H9 (cell line): ENCODE results near the gene NCAM2. TPM values are rescaled to one million over a fixed set of nuclear protein-coding genes. Genes with fewer than 3 reads are reported as not detected.

Experiments used
- DNase-seq: peaks from one replicate; pipeline ENCODE4 v3.0.0-alpha.2; 2017
- H2AFZ ChIP-seq: one replicate; pipeline ENCODE4 v1.6.1; 2013; ENCODE audit warnings: mild to moderate bottlenecking, low read length, control low read depth, moderate library complexity
- H2AK5ac ChIP-seq: 2 replicates; pipeline ENCODE4 v1.6.1; 2013; ENCODE audit warnings: low read length, control low read depth, mixed read lengths; ENCODE audit not compliant: insufficient read length
- H2BK120ac ChIP-seq: one replicate; pipeline ENCODE4 v1.6.1; 2013; ENCODE audit warnings: low read depth, mild to moderate bottlenecking, low read length, control low read depth, inconsistent platforms; ENCODE audit not compliant: poor library complexity, severe bottlenecking
- H2BK12ac ChIP-seq: 2 replicates; pipeline ENCODE4 v1.6.1; 2013; ENCODE audit warnings: low read length, control low read depth, mixed read lengths, low read depth; ENCODE audit not compliant: insufficient read length
- H2BK15ac ChIP-seq: 2 replicates; pipeline ENCODE4 v1.6.1; 2013; ENCODE audit warnings: low read depth, low read length, control low read depth
- H2BK20ac ChIP-seq: one replicate; pipeline ENCODE4 v1.6.1; 2013; ENCODE audit warnings: low read depth, mild to moderate bottlenecking, low read length, control low read depth, inconsistent platforms; ENCODE audit not compliant: poor library complexity, severe bottlenecking
- H2BK5ac ChIP-seq: 2 replicates; pipeline ENCODE4 v1.6.1; 2013; ENCODE audit warnings: low read length, control low read depth, mixed read lengths; ENCODE audit not compliant: insufficient read length
- H3K14ac ChIP-seq: 2 replicates; pipeline ENCODE4 v1.6.1; 2013; ENCODE audit warnings: low read length, control low read depth; ENCODE audit not compliant: insufficient read depth
- H3K18ac ChIP-seq: 2 replicates; pipeline ENCODE4 v1.6.1; 2013; ENCODE audit warnings: low read depth, mild to moderate bottlenecking, mixed read lengths, low read length, control low read depth; ENCODE audit not compliant: insufficient read length
- H3K23ac ChIP-seq: 2 replicates; pipeline ENCODE4 v1.6.1; 2013; ENCODE audit warnings: low read length, control low read depth, mixed read lengths, low read depth; ENCODE audit not compliant: insufficient read length
- H3K23me2 ChIP-seq: 2 replicates; pipeline ENCODE4 v1.6.1; 2013; ENCODE audit warnings: low read depth, mild to moderate bottlenecking, mixed read lengths, low read length, control low read depth; ENCODE audit not compliant: insufficient read length, poor library complexity, severe bottlenecking
- H3K27ac ChIP-seq: 2 replicates; pipeline ENCODE4 v1.5.1; 2013; ENCODE audit warnings: low read length, control low read depth, mixed read lengths, low read depth; ENCODE audit not compliant: insufficient read length
- H3K27me3 ChIP-seq: 2 replicates; pipeline ENCODE4 v1.6.1; 2013; ENCODE audit warnings: low read length, control low read depth, inconsistent platforms; ENCODE audit not compliant: insufficient read depth
- H3K4ac ChIP-seq: 2 replicates; pipeline ENCODE4 v1.6.1; 2013; ENCODE audit warnings: low read depth, mild to moderate bottlenecking, control low read depth, inconsistent platforms, low read length, moderate library complexity
- H3K4me1 ChIP-seq: 2 replicates; pipeline ENCODE4 v1.6.1; 2013; ENCODE audit warnings: low read length, control low read depth, inconsistent platforms; ENCODE audit not compliant: insufficient read depth
- H3K4me2 ChIP-seq: 2 replicates; pipeline ENCODE4 v1.6.1; 2013; ENCODE audit warnings: low read length, control low read depth, mixed read lengths; ENCODE audit not compliant: insufficient read length, insufficient read depth
- H3K56ac ChIP-seq: 2 replicates; pipeline ENCODE4 v1.6.1; 2013; ENCODE audit warnings: low read depth, mild to moderate bottlenecking, mixed read lengths, low read length, control low read depth; ENCODE audit not compliant: insufficient read length
- H3K79me1 ChIP-seq: 2 replicates; pipeline ENCODE4 v1.6.1; 2013; ENCODE audit warnings: low read depth, mild to moderate bottlenecking, moderate library complexity, low read length, control low read depth, inconsistent platforms; ENCODE audit not compliant: insufficient read depth, poor library complexity, severe bottlenecking
- H3K79me2 ChIP-seq: 2 replicates; pipeline ENCODE4 v1.6.1; 2013; ENCODE audit warnings: low read length, control low read depth, inconsistent platforms; ENCODE audit not compliant: insufficient read depth
- H3K9ac ChIP-seq: 2 replicates; pipeline ENCODE4 v1.6.1; 2013; ENCODE audit warnings: low read length, control low read depth, mixed read lengths; ENCODE audit not compliant: insufficient read length; ENCODE audit errors: extremely low read depth
- H3K9me3 ChIP-seq: one replicate; pipeline ENCODE4 v1.6.1; 2013; ENCODE audit warnings: low read depth, low read length, inconsistent platforms; ENCODE audit not compliant: control insufficient read depth
- H3T11ph ChIP-seq: one replicate; pipeline ENCODE4 v1.6.1; 2013; ENCODE audit warnings: mild to moderate bottlenecking, low read length, control low read depth, inconsistent platforms
- H4K20me1 ChIP-seq: one replicate; pipeline ENCODE4 v1.6.1; 2013; ENCODE audit not compliant: control insufficient read depth, insufficient read length, insufficient read depth
- H4K5ac ChIP-seq: 2 replicates; pipeline ENCODE4 v1.6.1; 2013; ENCODE audit warnings: low read depth, mild to moderate bottlenecking, mixed read lengths, low read length, control low read depth; ENCODE audit not compliant: insufficient read length
- H4K8ac ChIP-seq: replicated peaks from 2 replicates; pipeline ENCODE4 v1.6.1; 2013; ENCODE audit warnings: low read length, control low read depth, mixed read lengths, low read depth; ENCODE audit not compliant: insufficient read length
- H4K91ac ChIP-seq: 2 replicates; pipeline ENCODE4 v1.6.1; 2013; ENCODE audit warnings: low read depth, mild to moderate bottlenecking, moderate library complexity, mixed read lengths, low read length, control low read depth; ENCODE audit not compliant: insufficient read length
- H3K27ac Mint-ChIP-seq, 3 experiments: 2 replicates in 2 of 3; 3 replicates in 1 of 3; pipeline ENCODE4 v1.8.0; 2020 to 2021; ENCODE audit warnings: mixed read lengths in 3 of 3, mild to moderate bottlenecking in 1 of 3, moderate library complexity in 1 of 3
- H3K27me3 Mint-ChIP-seq: 2 replicates; pipeline ENCODE4 v1.8.0; 2021; ENCODE audit warnings: low read depth, mild to moderate bottlenecking, moderate library complexity, mixed read lengths
- H3K36me3 Mint-ChIP-seq, 3 experiments: 2 replicates in 2 of 3; 3 replicates in 1 of 3; pipeline ENCODE4 v1.8.0; 2020 to 2021; ENCODE audit warnings: low read depth in 3 of 3, mixed read lengths in 3 of 3; ENCODE audit not compliant: insufficient read depth in 1 of 3
- H3K4me1 Mint-ChIP-seq, 2 experiments: 2 replicates each; pipeline ENCODE4 v1.8.0; 2020; ENCODE audit warnings: mixed read lengths in 2 of 2
- H3K4me3 Mint-ChIP-seq, 2 experiments: 2 replicates in 1 of 2; 3 replicates in 1 of 2; pipeline ENCODE4 v1.8.0; 2020 to 2021; ENCODE audit warnings: mild to moderate bottlenecking in 2 of 2, mixed read lengths in 2 of 2, moderate library complexity in 1 of 2
- H3K9me3 Mint-ChIP-seq, 2 experiments: 2 replicates in 1 of 2; 3 replicates in 1 of 2; pipeline ENCODE4 v1.8.0; 2020; ENCODE audit warnings: mild to moderate bottlenecking in 2 of 2, mixed read lengths in 2 of 2, moderate library complexity in 1 of 2
- CTCF ChIP-seq: fragments of 200-600 bp; sonication (generic); conservative IDR thresholded peaks from 3 replicates; pipeline ENCODE4 v1.8.0; 2021; ENCODE audit warnings: antibody characterized with exemption, mild to moderate bottlenecking
- WGBS: extraction: QIAGEN DNeasy Blood & Tissue Kit; methylation state at CpG from one replicate; pipeline ENCODE4 v1.1.7; 2013; ENCODE audit warnings: missing lambda C conversion rate, low lambda C conversion rate, mixed read lengths; ENCODE audit not compliant: insufficient read length; ENCODE audit errors: extremely low coverage; 5-methylcytosine and 5-hydroxymethylcytosine counted together
- total RNA-seq: library from RNA; stranded (reverse); gene quantifications from 2 replicates; pipeline ENCODE4 v1.2.1, GENCODE V29; 2021

Gene NCAM2
- total RNA-seq, 1 experiment from 2014 or later, result 2.2 TPM

- Histone ChIP-seq H3K4ac (no peak overlapping the region), H3K9ac (no peak overlapping the region), H2BK20ac (no peak overlapping the region), H4K8ac (no peak overlapping the region), H2BK5ac (no peak overlapping the region), H4K20me1 (no peaks in the 10 kb centered on the region), H2BK120ac (no peak overlapping the region), H2AK5ac (no peak overlapping the region), H4K91ac (no peak overlapping the region), H3K79me1 (no peaks in the 10 kb centered on the region), H2BK15ac (no peak overlapping the region), H3K9me3 (no peaks in the 10 kb centered on the region), H3K56ac (no peak overlapping the region), H3T11ph (no peak overlapping the region), H3K18ac (no peak overlapping the region), H3K14ac (no peak overlapping the region), H3K4me1 (no peaks in the 10 kb centered on the region), H3K4me2 (no peak overlapping the region), H3K23ac (no peak overlapping the region), H2AFZ (no peak overlapping the region), H3K23me2 (no peaks in the 10 kb centered on the region), H3K27me3 (no peaks in the 10 kb centered on the region), H3K27ac (no peak overlapping the region), H4K5ac (no peak overlapping the region), H2BK12ac (no peak overlapping the region), H3K79me2 (no peaks in the 10 kb centered on the region)
- DNase-seq, result no peak
- no peak for TF ChIP-seq CTCF
- no CpG with 5 or more reads among the region's 3 CpGs for WGBS
- H3K9me3 Mint-ChIP-seq, result no peaks in the 10 kb centered on the region
- no peak overlapping the region for H3K27ac Mint-ChIP-seq
- H3K4me1 Mint-ChIP-seq, result no peaks in the 10 kb centered on the region
- H3K36me3 Mint-ChIP-seq, result no peaks in the 10 kb centered on the region
- no peak overlapping the region for H3K4me3 Mint-ChIP-seq
- no peaks in the 10 kb centered on the region for H3K27me3 Mint-ChIP-seq
Measured at GRCh38 chr21:21151231-21151630, 153.0 kb downstream of the NCAM2 start.
